ENCODE results near the gene HOXC5.

The HOXC5 gene

GRCh38 chr12:54005853-54006558 is 26.8 kb upstream of the HOXC5 start:
- in situ Hi-C loops (cut with MboI; ENCODE audit: low sequenced_read_pairs), result no loop called here

GRCh38 chr12:54006559-54007220 is 26.2 kb upstream of the HOXC5 start:
- in situ Hi-C loops (cut with MboI; ENCODE audit: low sequenced_read_pairs), result no loop called here

DNA sequence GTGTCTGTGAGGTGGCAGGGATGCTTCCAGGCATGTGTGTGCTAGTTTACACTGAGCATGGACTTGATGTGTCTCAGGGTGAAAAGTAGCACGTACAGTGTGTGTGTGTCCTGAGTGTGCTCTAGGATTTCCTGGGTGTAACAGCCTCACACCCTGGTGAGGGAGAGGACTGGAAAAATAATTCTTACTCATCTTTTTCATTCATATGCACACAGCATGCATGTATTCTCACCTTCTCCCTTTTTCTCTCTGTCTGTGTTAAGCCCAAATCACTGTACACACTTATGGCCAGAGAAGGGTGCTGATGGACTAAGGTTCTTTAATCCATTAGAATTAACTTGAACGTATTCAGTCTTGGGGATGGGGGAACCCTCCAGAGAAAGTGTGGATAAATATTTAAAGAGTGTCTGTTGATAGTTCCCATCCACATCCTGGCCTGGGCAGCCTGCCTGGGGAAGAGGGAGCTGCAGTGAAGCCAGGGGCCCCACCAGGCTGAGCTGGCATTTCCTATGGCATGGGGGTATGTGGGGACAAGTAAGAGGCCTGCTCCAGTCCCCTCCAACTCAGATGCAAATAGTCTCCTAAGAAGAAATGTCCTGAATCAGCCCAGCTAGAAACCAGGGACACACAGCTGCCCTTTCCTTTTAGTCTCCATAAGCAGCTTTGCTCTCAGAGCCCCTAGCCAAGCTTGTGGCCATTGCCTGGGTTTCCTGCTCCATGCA is 25.2 kb upstream of the HOXC5 start:
- in situ Hi-C loops (cut with MboI; ENCODE audit: low sequenced_read_pairs), result no loop called here

GRCh38 chr12:54008260-54008552 is 24.6 kb upstream of the HOXC5 start:
- in situ Hi-C loops (cut with MboI; ENCODE audit: low sequenced_read_pairs), result no loop called here

DNA sequence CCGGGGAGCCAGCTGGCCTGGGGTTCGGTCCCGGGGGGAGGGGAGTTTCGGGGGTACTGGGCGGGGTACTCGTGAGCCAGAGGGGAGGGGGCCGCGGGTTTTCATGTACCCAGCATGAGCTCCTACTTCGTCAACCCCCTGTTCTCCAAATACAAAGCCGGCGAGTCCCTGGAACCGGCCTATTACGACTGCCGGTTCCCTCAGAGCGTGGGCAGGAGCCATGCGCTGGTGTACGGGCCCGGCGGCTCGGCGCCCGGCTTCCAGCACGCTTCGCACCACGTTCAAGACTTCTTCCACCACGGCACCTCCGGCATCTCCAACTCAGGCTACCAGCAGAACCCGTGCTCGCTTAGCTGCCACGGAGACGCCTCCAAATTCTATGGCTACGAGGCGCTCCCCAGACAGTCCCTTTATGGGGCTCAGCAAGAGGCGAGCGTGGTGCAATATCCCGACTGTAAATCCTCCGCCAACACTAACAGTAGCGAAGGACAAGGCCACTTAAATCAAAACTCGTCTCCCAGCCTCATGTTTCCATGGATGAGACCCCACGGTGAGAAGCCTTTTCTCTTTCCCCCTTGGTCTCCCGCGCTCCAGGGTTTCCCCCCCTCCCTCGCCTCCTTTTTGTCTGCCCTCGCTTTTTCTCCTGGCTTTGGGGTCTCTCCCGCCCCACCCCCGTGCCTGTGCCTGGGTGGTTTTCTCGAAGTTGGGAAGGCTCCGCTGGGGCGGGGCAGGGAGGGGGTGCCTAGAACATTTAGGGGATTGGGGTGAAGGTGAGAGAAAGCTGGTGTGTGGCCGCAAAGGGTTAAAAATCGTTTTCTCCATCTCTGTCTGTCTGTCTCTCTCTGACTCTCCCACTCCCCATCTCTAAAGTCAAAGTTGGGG is 23.4 kb upstream of the HOXC5 start:
- in situ Hi-C loops (cut with MboI; ENCODE audit: low sequenced_read_pairs), result no loop called here

GRCh38 chr12:54010053-54010971 is 22.5 kb upstream of the HOXC5 start:
- in situ Hi-C loops (cut with MboI; ENCODE audit: low sequenced_read_pairs), result no loop called here

GRCh38 chr12:54010972-54011664 is 21.7 kb upstream of the HOXC5 start:
- in situ Hi-C loops (cut with MboI; ENCODE audit: low sequenced_read_pairs), result no loop called here

GRCh38 chr12:54011665-54012532 is 21.0 kb upstream of the HOXC5 start:
- in situ Hi-C loops (cut with MboI; ENCODE audit: low sequenced_read_pairs), result no loop called here

- in situ Hi-C loops (cut with MboI; ENCODE audit: low sequenced_read_pairs), result no loop called here
Observed at GRCh38 chr12:54012631-54013409, 20.0 kb upstream of the HOXC5 start.

DNA sequence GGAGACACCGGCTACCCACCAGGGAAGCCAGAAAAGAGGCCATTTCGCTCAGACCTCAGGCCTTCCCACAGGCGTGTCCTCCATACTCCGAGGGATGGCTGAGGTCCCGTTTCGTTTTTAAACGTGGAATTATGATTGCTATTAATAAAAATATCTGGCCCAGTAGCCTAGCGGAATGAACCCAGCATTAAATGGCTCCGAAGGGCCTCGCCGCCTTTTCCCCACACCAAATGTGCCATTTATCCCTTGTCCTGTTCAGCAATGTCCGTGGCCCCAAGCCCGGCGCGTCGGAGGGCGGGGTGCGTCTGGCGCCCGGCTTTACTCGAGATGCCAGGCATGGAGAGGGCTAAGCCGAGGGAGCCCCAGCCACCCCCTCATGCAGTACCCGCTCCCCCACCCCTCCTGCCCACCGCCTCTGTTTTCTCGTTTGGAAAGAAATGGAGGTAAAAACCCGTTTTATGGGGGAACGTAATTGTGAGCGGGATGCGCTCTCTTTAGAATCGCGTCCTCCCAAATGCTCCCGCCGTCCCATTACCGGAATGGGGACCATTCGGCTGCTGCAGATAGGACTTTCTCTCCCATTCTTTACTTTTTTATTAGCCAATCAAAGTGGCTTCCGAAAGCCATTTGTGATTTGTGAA is 18.4 kb upstream of the HOXC5 start:
- in situ Hi-C loops (cut with MboI; ENCODE audit: low sequenced_read_pairs), result no loop called here

GRCh38 chr12:54015018-54015931 is 17.6 kb upstream of the HOXC5 start:
- in situ Hi-C loops (cut with MboI; ENCODE audit: low sequenced_read_pairs), result no loop called here

DNA sequence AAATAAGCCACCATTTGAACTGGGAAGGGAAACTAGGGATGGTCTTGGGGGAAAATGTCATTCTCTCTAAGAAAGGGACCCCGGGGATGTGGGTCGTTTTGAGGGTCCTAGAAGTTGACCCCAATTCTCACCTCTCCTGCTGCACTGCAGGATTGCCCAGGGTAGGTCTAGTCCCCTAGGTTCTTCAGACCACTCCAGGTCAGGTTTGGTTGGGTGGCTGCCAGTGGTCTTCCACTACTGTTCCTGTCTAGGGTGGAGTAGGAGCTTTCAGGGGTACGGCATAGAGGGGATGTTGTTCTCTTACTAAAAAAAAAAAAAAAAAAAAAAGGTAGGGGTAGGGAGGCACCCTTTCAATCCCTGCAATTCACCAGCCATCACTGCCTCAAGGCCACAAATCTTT is 16.8 kb upstream of the HOXC5 start:
- in situ Hi-C loops (cut with MboI; ENCODE audit: low sequenced_read_pairs), result no loop called here

- in situ Hi-C loops (cut with MboI; ENCODE audit: low sequenced_read_pairs), result no loop called here
Observed at GRCh38 chr12:54016478-54016964, 16.3 kb upstream of the HOXC5 start.

DNA sequence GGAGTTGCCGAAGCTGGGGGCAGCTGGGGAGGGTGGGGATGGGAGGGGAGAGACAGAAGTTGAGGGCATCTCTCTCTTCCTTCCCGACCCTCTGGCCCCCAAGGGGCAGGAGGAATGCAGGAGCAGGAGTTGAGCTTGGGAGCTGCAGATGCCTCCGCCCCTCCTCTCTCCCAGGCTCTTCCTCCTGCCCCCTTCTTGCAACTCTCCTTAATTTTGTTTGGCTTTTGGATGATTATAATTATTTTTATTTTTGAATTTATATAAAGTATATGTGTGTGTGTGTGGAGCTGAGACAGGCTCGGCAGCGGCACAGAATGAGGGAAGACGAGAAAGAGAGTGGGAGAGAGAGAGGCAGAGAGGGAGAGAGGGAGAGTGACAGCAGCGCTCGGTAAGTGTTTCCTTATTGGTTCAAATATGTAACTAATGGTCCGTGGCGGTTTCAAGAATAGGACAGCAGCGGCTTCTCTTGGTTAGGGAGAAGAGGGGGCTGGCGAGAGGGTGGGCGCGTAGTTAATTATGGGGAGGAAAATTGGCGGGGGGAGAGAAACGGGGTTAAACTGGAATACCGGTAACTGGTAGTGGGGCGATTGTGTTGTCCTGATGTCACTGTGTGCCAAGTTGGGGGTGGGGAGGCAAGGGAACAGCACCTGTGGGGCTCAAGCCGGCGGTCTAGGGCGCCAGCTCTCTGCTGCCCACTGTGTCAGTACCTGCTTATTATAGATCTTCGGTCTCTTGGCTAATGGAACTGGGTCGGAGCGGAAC is 15.6 kb upstream of the HOXC5 start:
- in situ Hi-C loops (cut with MboI; ENCODE audit: low sequenced_read_pairs), result no loop called here

DNA sequence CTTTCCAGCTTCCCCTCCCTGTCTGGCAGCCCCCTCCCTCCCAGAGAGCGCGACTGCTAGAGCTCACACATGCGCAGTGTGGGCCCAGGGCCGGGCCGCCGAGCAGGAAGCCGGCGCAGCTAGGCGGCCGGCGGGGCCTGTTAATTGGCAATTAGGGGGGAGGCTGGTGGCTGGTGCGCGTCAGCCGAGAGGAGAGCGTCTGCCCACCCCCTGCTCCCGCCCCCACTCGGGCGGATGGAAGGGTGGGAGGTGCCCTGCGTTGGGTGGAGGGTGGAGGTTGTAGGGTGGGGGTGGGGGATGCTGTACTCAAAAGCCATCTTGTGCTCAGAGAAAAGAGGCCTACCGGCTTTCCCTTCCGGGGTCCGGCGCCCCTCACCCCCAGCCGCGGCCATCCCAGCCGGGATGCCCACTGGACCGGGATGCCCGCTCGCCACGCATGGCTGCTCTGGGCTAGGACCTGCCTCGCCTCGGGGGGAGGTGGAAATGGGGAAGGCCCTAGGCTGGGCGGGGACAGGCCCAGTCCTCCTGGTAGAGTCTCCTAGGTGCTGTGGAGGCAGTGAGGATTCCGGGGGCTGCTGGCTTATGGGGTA is 14.9 kb upstream of the HOXC5 start:
- in situ Hi-C loops (cut with MboI; ENCODE audit: low sequenced_read_pairs), result no loop called here
